ENCODE measurements around the gene LARP1. TPM values are rescaled to one million over a fixed set of nuclear protein-coding genes. Genes with fewer than 3 reads are reported as not detected.

Gene LARP1
- total and polyA plus RNA-seq, 4 donors = 26.0 to 74.1 (median 32.6) TPM

- no peaks in the 10 kb centered on the region for H3K9me3 ChIP-seq (ENCODE audit: control insufficient read depth in 4 of 4, low read length in 3 of 4)
- TF ChIP-seq HNF4G (IDR thresholded peaks at IDR 0.05) (no peak), MAX (IDR thresholded peaks at IDR 0.05) (no peak), FOXA2 (IDR thresholded peaks at IDR 0.05) (no peak), RAD21 (IDR thresholded peaks at IDR 0.05) (no peak), GABPA (IDR thresholded peaks at IDR 0.05 in 1 of 2, conservative IDR thresholded peaks at IDR 0.05 in 1 of 2) (no peak), TAF1 (conservative IDR thresholded peaks at IDR 0.05) (no peak), HNF4A (conservative IDR thresholded peaks at IDR 0.05) (no peak), REST (IDR thresholded peaks at IDR 0.05) (no peak)
- WGBS = 92% methylated on average over 3 of the region's 3 CpGs
- no peaks in the 10 kb centered on the region for H3K27me3 ChIP-seq (ENCODE audit: control insufficient read depth in 4 of 4, insufficient read depth in 4 of 4, low read length in 3 of 4)
- no peaks in the 10 kb centered on the region for H3K4me1 ChIP-seq (ENCODE audit: control insufficient read depth in 4 of 4, insufficient read depth in 4 of 4, low read length in 3 of 4)
- no peak overlapping the region for H3K9ac ChIP-seq (ENCODE audit: low read depth in 1 of 2, low read length in 2 of 2)
- no peak overlapping the region for H3K27ac ChIP-seq (ENCODE audit: low read depth in 1 of 2, low read length in 2 of 2)
- DNase-seq (ENCODE audit: low spot score) = no peak
- peaks cover 13 to 60% (median 45%) of the 10 kb centered on the region in 4 donors for H3K36me3 ChIP-seq (ENCODE audit: control insufficient read depth in 4 of 4, insufficient read depth in 3 of 4, low read depth in 1 of 4, low read length in 3 of 4)
- no peak overlapping the region for H3K4me3 ChIP-seq (ENCODE audit: low read depth in 1 of 3, low read length in 3 of 3)
Observed at GRCh38 chr5:154795235-154795596, 40.0 kb downstream of the LARP1 start.

- DNase-seq (ENCODE audit: low spot score) = no peak
Observed at GRCh38 chr5:154797762-154798161, 42.6 kb downstream of the LARP1 start.

More at GRCh38 chr5:154797762-154798161, 42.6 kb downstream of the LARP1 start:
- no peak overlapping the region for H3K4me3 ChIP-seq (ENCODE audit: low read depth in 1 of 3, low read length in 3 of 3)
- no peaks in the 10 kb centered on the region for H3K27me3 ChIP-seq (ENCODE audit: control insufficient read depth in 4 of 4, insufficient read depth in 4 of 4, low read length in 3 of 4)
- peaks cover 21 to 69% (median 61%) of the 10 kb centered on the region in 4 donors for H3K36me3 ChIP-seq (ENCODE audit: control insufficient read depth in 4 of 4, insufficient read depth in 3 of 4, low read depth in 1 of 4, low read length in 3 of 4)
- 94% methylated on average over 4 of the region's 4 CpGs for WGBS
- no peak overlapping the region for H3K9ac ChIP-seq (ENCODE audit: low read depth in 1 of 2, low read length in 2 of 2)
- no peaks in the 10 kb centered on the region for H3K4me1 ChIP-seq (ENCODE audit: control insufficient read depth in 4 of 4, insufficient read depth in 4 of 4, low read length in 3 of 4)
- no peak overlapping the region for H3K27ac ChIP-seq (ENCODE audit: low read depth in 1 of 2, low read length in 2 of 2)
- TF ChIP-seq FOXA1 (IDR thresholded peaks at IDR 0.05) = no peak
- TF ChIP-seq CTCF (IDR thresholded peaks at IDR 0.05; ENCODE audit: low read depth, low read length, missing input control) = no peak
- TF ChIP-seq HNF4G (IDR thresholded peaks at IDR 0.05) = no peak
- no peak for TF ChIP-seq GABPA (IDR thresholded peaks at IDR 0.05 in 1 of 2, conservative IDR thresholded peaks at IDR 0.05 in 1 of 2)
- no peak for TF ChIP-seq TAF1 (conservative IDR thresholded peaks at IDR 0.05)
- TF ChIP-seq RXRA (IDR thresholded peaks at IDR 0.05) = no peak
- no peak for TF ChIP-seq FOXA2 (IDR thresholded peaks at IDR 0.05)
- TF ChIP-seq REST (IDR thresholded peaks at IDR 0.05) = no peak
- TF ChIP-seq ZBTB33 (IDR thresholded peaks at IDR 0.05) = no peak
- TF ChIP-seq SP1 (IDR thresholded peaks at IDR 0.05) = no peak
- TF ChIP-seq JUND (IDR thresholded peaks at IDR 0.05) = no peak
- no peak for TF ChIP-seq HNF4A (conservative IDR thresholded peaks at IDR 0.05)
- TF ChIP-seq EGR1 (IDR thresholded peaks at IDR 0.05; ENCODE audit: low read depth in 2 of 2) = no peak
- TF ChIP-seq MAX (IDR thresholded peaks at IDR 0.05) = no peak
- TF ChIP-seq NR2F2 (IDR thresholded peaks at IDR 0.05) = no peak
- no peak for TF ChIP-seq ATF3 (IDR thresholded peaks at IDR 0.05)
- TF ChIP-seq RAD21 (IDR thresholded peaks at IDR 0.05) = no peak
- TF ChIP-seq YY1 (IDR thresholded peaks at IDR 0.05) = no peak
- H3K9me3 ChIP-seq (ENCODE audit: control insufficient read depth in 4 of 4, low read length in 3 of 4) = no peaks in the 10 kb centered on the region

Measured in liver (tissue), 9 donors.